H1 (cell line): ENCODE measurements around the gene AGFG1.

ENCODE experiments used
- CEBPB ChIP-seq: IDR thresholded peaks from 2 replicates; pipeline ENCODE4 v1.6.1; 2012; ENCODE audit warnings: low read depth, low read length
- CREB1 ChIP-seq: IDR thresholded peaks from 2 replicates; pipeline ENCODE4 v1.6.1; 2012; ENCODE audit warnings: inconsistent platforms
- EP300 ChIP-seq, 2 experiments: IDR thresholded peaks; 1 replicate in 1 of 2; 2 replicates in 1 of 2; pipeline ENCODE4 v1.6.1; 2011 to 2012; ENCODE audit warnings: low read depth in 2 of 2, low read length in 2 of 2, mild to moderate bottlenecking in 2 of 2, borderline replicate concordance in 1 of 2, inconsistent platforms in 1 of 2, moderate library complexity in 1 of 2
- JUND ChIP-seq: IDR thresholded peaks from 2 replicates; pipeline ENCODE4 v1.6.1; 2011; ENCODE audit warnings: mild to moderate bottlenecking, improper control_type of control experiment, low read length
- POLR2A ChIP-seq, 2 experiments: IDR thresholded peaks; 1 replicate in 1 of 2; 2 replicates in 1 of 2; pipeline ENCODE4 v1.6.1; 2011; ENCODE audit warnings: low read depth in 2 of 2, low read length in 2 of 2, mild to moderate bottlenecking in 2 of 2; ENCODE audit errors: control extremely low read depth in 1 of 2
- SIN3A ChIP-seq, 2 experiments: IDR thresholded peaks in 1 of 2; conservative IDR thresholded peaks in 1 of 2; 2 replicates each; pipeline ENCODE4 v1.6.1; 2011 to 2012; ENCODE audit warnings: low read length in 2 of 2, improper control_type of control experiment in 1 of 2, low read depth in 1 of 2, mild to moderate bottlenecking in 1 of 2
- TF ChIP-seq, protein P1 (sequence below), 3 experiments: IDR thresholded peaks; 1 replicate in 2 of 3; 2 replicates in 1 of 3; pipeline versions ENCODE4 v1.5.1 to v1.6.1; 2011; ENCODE audit warnings: low read length in 3 of 3, mild to moderate bottlenecking in 3 of 3, inconsistent platforms in 2 of 3, low read depth in 1 of 3, moderate library complexity in 1 of 3; ENCODE audit not compliant: insufficient read depth in 1 of 3; ENCODE audit errors: control extremely low read depth in 1 of 3

DNA sequence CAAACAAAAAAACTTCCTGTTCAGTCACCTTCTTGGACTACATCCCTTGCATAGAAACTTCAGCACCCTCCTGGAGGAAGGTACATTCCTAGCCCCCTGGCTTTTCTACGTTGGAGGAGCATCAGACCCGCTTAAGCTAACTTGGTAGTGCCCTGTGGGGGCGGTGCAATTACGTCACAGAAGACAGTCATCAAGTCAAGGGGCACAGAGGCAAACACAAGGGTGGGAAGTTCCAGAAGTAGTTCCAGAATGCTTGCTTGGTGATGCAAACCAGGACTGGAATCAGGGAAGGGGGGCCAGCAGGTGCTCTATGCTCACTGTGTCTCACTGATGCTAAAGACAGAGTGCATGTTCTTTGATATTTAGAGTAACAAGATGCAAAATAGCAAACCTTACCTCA is 15.2 kb upstream of the AGFG1 start:
- no peak for TF ChIP-seq CREB1
- no peak for TF ChIP-seq JUND
- no peak for TF ChIP-seq CEBPB
- no peak for TF ChIP-seq SIN3A (conservative IDR thresholded peaks at IDR 0.05 in 1 of 2, IDR thresholded peaks at IDR 0.05 in 1 of 2; ENCODE audit: low read depth in 1 of 2, low read length in 2 of 2)
- no peak for TF ChIP-seq EP300 (IDR thresholded peaks at IDR 0.05; ENCODE audit: borderline replicate concordance in 1 of 2, low read depth in 2 of 2, low read length in 2 of 2)
- TF ChIP-seq, protein P1, sequence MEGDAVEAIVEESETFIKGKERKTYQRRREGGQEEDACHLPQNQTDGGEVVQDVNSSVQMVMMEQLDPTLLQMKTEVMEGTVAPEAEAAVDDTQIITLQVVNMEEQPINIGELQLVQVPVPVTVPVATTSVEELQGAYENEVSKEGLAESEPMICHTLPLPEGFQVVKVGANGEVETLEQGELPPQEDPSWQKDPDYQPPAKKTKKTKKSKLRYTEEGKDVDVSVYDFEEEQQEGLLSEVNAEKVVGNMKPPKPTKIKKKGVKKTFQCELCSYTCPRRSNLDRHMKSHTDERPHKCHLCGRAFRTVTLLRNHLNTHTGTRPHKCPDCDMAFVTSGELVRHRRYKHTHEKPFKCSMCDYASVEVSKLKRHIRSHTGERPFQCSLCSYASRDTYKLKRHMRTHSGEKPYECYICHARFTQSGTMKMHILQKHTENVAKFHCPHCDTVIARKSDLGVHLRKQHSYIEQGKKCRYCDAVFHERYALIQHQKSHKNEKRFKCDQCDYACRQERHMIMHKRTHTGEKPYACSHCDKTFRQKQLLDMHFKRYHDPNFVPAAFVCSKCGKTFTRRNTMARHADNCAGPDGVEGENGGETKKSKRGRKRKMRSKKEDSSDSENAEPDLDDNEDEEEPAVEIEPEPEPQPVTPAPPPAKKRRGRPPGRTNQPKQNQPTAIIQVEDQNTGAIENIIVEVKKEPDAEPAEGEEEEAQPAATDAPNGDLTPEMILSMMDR (IDR thresholded peaks at IDR 0.05; ENCODE audit: control extremely low read depth in 1 of 3, insufficient read depth in 1 of 3, low read depth in 1 of 3, low read length in 3 of 3), result no peak
- no peak for TF ChIP-seq POLR2A (IDR thresholded peaks at IDR 0.05; ENCODE audit: control extremely low read depth in 1 of 2, low read depth in 2 of 2, low read length in 2 of 2)
